Right lobe of liver (tissue), 4 donors: ENCODE measurements around the gene SDK1.

ENCODE experiments used
- POLR2A ChIP-seq: fragments of 450-650 bp; IDR thresholded peaks from one replicate; pipeline ENCODE4 v1.6.1; 2017; ENCODE audit warnings: antibody characterized with exemption, mild to moderate bottlenecking
- TF ChIP-seq, protein P1 (sequence below), 4 donors: fragments of 200-600 bp in 3 of 4; fragments of 450-650 bp in 1 of 4; IDR thresholded peaks; one replicate each; pipeline versions ENCODE4 v1.5.1 to v1.8.0; 2016 to 2022; ENCODE audit warnings: antibody characterized with exemption in 4 of 4, mild to moderate bottlenecking in 2 of 4
- donor health status: DM: no; HTN: no; CAD: no.
- donor health status: DM: no; HTN: no; CAD: no.
- donor health status: DM: no; HTN: yes; CAD: no.

DNA sequence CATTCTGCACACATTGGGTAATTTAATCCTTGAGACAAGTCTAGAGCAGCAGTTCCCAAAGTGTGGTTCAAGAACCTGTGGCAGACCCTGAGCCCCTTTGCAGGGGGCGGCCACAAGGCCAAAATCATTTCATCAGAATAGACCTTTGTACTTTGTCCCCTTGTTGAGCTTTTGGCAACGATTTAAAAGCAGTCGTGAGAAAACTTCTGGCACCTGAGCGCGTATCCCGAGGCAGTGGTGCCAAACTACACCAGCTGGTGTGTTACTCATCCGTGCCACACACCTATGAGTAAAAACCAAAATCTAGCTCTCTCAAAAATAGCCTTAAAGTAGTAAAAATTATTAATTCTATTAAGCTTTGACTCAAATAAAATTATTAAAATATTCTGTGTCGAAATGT is 306.8 kb downstream of the SDK1 start:
- TF ChIP-seq, protein P1, sequence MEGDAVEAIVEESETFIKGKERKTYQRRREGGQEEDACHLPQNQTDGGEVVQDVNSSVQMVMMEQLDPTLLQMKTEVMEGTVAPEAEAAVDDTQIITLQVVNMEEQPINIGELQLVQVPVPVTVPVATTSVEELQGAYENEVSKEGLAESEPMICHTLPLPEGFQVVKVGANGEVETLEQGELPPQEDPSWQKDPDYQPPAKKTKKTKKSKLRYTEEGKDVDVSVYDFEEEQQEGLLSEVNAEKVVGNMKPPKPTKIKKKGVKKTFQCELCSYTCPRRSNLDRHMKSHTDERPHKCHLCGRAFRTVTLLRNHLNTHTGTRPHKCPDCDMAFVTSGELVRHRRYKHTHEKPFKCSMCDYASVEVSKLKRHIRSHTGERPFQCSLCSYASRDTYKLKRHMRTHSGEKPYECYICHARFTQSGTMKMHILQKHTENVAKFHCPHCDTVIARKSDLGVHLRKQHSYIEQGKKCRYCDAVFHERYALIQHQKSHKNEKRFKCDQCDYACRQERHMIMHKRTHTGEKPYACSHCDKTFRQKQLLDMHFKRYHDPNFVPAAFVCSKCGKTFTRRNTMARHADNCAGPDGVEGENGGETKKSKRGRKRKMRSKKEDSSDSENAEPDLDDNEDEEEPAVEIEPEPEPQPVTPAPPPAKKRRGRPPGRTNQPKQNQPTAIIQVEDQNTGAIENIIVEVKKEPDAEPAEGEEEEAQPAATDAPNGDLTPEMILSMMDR (IDR thresholded peaks at IDR 0.05): no peak
- no peak for TF ChIP-seq POLR2A
